Gastroesophageal sphincter (tissue), 4 donors: ENCODE results near the gene UQCC2. TPM values are rescaled to one million over a fixed set of nuclear protein-coding genes. Genes with fewer than 3 reads are reported as not detected.

Experiments
- ATAC-seq: fragments of 150-250 bp; one replicate; pipeline ENCODE4 v1.9.1; 2016; ENCODE audit warnings: mild to moderate bottlenecking, moderate library complexity
- H3K27ac ChIP-seq, 4 donors: fragments of 200-600 bp; sonication (generic) in 3 of 4; 1 replicate in 3 of 4; 2 replicates in 1 of 4; pipeline ENCODE4 v1.5.1; 2016 to 2019
- H3K27me3 ChIP-seq: fragments of 200-600 bp; sonication (generic); one replicate; pipeline ENCODE4 v1.5.1; 2019
- H3K36me3 ChIP-seq, 2 donors: fragments of 200-600 bp; sonication (generic); one replicate each; pipeline ENCODE4 v1.5.1; 2019; ENCODE audit warnings: control low read depth in 1 of 2
- H3K4me1 ChIP-seq, 3 donors: fragments of 200-600 bp; sonication (generic); 1 replicate in 2 of 3; 2 replicates in 1 of 3; pipeline ENCODE4 v1.5.1; 2016 to 2019; ENCODE audit warnings: control low read depth in 2 of 3
- H3K4me3 ChIP-seq, 2 donors: fragments of 200-600 bp; sonication (generic); one replicate each; pipeline ENCODE4 v1.5.1; 2019; ENCODE audit warnings: mild to moderate bottlenecking in 1 of 2, moderate library complexity in 1 of 2
- H3K9me3 ChIP-seq, 3 donors: fragments of 200-600 bp; sonication (generic); one replicate each; pipeline ENCODE4 v1.5.1; 2017 to 2019; ENCODE audit warnings: control low read depth in 2 of 3
- EP300 ChIP-seq: sonication (generic); formaldehyde crosslinking; IDR thresholded peaks from one replicate; pipeline ENCODE4 v1.6.1; 2017; ENCODE audit warnings: antibody characterized with exemption, mild to moderate bottlenecking
- POLR2A ChIP-seq, 2 donors: fragments of 450-650 bp; IDR thresholded peaks; one replicate each; pipeline ENCODE4 v1.6.1; 2017; ENCODE audit warnings: antibody characterized with exemption in 2 of 2, mild to moderate bottlenecking in 2 of 2, moderate library complexity in 1 of 2
- POLR2AphosphoS5 ChIP-seq: sonication (generic); formaldehyde crosslinking; IDR thresholded peaks from one replicate; pipeline ENCODE4 v1.6.1; 2017; ENCODE audit warnings: antibody characterized with exemption
- WGBS, 2 donors: methylation state at CpG; one replicate each; pipeline ENCODE4 v1.1.5; 2018; ENCODE audit warnings: low coverage in 1 of 2; 5-methylcytosine and 5-hydroxymethylcytosine counted together
- total RNA-seq, 4 donors: library from RNA; depleted of rRNA; stranded (reverse); fragments of >200 nt; gene quantifications; one replicate each; pipeline ENCODE4 v1.1.0, GENCODE V29; 2016
- TF ChIP-seq, protein P1 (sequence below), 4 experiments: fragments of 200-600 bp in 2 of 4; fragments of 450-650 bp in 2 of 4; sonication (generic) in 1 of 4; IDR thresholded peaks; one replicate each; pipeline ENCODE4 v1.5.1; 2017 to 2019; ENCODE audit warnings: antibody characterized with exemption in 4 of 4, mild to moderate bottlenecking in 2 of 4, moderate library complexity in 2 of 4

UQCC2 gene
- total RNA-seq, 4 donors from 2014 or later = 14.5 to 25.3 (median 17.7) TPM

- TF ChIP-seq POLR2A (IDR thresholded peaks at IDR 0.05) (no peak), EP300 (no peak), POLR2AphosphoS5 (no peak)
- TF ChIP-seq, protein P1, sequence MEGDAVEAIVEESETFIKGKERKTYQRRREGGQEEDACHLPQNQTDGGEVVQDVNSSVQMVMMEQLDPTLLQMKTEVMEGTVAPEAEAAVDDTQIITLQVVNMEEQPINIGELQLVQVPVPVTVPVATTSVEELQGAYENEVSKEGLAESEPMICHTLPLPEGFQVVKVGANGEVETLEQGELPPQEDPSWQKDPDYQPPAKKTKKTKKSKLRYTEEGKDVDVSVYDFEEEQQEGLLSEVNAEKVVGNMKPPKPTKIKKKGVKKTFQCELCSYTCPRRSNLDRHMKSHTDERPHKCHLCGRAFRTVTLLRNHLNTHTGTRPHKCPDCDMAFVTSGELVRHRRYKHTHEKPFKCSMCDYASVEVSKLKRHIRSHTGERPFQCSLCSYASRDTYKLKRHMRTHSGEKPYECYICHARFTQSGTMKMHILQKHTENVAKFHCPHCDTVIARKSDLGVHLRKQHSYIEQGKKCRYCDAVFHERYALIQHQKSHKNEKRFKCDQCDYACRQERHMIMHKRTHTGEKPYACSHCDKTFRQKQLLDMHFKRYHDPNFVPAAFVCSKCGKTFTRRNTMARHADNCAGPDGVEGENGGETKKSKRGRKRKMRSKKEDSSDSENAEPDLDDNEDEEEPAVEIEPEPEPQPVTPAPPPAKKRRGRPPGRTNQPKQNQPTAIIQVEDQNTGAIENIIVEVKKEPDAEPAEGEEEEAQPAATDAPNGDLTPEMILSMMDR (IDR thresholded peaks at IDR 0.05) = no peak
- ATAC-seq = no peak
- Histone ChIP-seq H3K36me3 (peaks cover 0 to 82% of the 10 kb centered on the region in 2 donors), H3K9me3 (no peaks in the 10 kb centered on the region), H3K27me3 (peaks cover 32% of the 10 kb centered on the region), H3K4me1 (peaks cover 0 to 8% (median 0%) of the 10 kb centered on the region in 3 donors), H3K27ac (no peak overlapping the region), H3K4me3 (no peak overlapping the region)
- 64 to 70% methylated on average over 3 to 4 of the region's 30 CpGs for WGBS, 2 donors
Observed at GRCh38 chr6:33670971-33671743, 40.3 kb downstream of the UQCC2 start.

GRCh38 chr6:33670086-33670660 lies 41.3 kb downstream of the UQCC2 start:
- WGBS, 2 donors = 83 to 92% methylated on average over 4 to 11 of the region's 21 CpGs
- H3K4me1 ChIP-seq = peaks cover 0 to 8% (median 0%) of the 10 kb centered on the region in 3 donors
- ATAC-seq = no peak
- no peak overlapping the region for H3K27ac ChIP-seq
- H3K27me3 ChIP-seq = peaks cover 32% of the 10 kb centered on the region
- H3K36me3 ChIP-seq = peaks cover 0 to 82% of the 10 kb centered on the region in 2 donors
- no peak overlapping the region for H3K4me3 ChIP-seq
- TF ChIP-seq POLR2AphosphoS5 (no peak), POLR2A (IDR thresholded peaks at IDR 0.05) (no peak), EP300 (no peak)
- TF ChIP-seq, protein P1 (IDR thresholded peaks at IDR 0.05) = no peak
- no peaks in the 10 kb centered on the region for H3K9me3 ChIP-seq

DNA sequence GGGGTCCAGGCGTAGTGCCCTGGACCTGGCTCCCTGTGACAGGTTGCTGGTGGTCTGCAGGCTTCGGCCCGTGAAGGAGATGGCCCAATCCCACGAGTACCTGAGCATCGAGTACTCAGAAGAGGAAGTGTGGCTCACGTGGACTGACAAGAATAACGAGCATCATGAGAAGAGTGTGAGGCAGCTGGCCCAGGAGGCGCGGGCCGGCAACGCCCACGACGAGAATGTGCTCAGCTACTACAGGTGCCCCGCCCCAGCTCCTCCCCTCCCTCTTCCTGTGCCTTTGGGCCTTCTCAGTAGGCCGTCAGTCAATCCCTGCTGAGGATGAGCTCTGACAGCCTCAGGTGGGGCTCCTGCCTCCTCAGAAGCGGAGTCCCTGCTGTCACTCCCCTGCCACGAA lies 42.6 kb downstream of the UQCC2 start:
- Histone ChIP-seq H3K27me3 (peaks cover 32% of the 10 kb centered on the region), H3K4me3 (no peak overlapping the region), H3K4me1 (peaks cover 0 to 8% (median 0%) of the 10 kb centered on the region in 3 donors), H3K36me3 (peaks cover 0 to 80% of the 10 kb centered on the region in 2 donors), H3K27ac (no peak overlapping the region), H3K9me3 (no peaks in the 10 kb centered on the region)
- WGBS, 2 donors = 20% methylated on average over 3 of the region's 17 CpGs; no CpG with 5 or more reads in 1 of the 2 donors
- TF ChIP-seq EP300 (no peak), POLR2AphosphoS5 (no peak), POLR2A (IDR thresholded peaks at IDR 0.05) (no peak)
- TF ChIP-seq, protein P1 (IDR thresholded peaks at IDR 0.05) = no peak
- ATAC-seq = no peak

GRCh38 chr6:33668328-33668727 lies 43.2 kb downstream of the UQCC2 start:
- TF ChIP-seq, protein P1 (IDR thresholded peaks at IDR 0.05) = no peak
- TF ChIP-seq EP300 (no peak), POLR2AphosphoS5 (no peak)
- 100% methylated on average over 3 of the region's 8 CpGs; no CpG with 5 or more reads in 1 of the 2 donors for WGBS, 2 donors
- no peak overlapping the region for H3K27ac ChIP-seq

More at GRCh38 chr6:33668328-33668727, 43.2 kb downstream of the UQCC2 start:
- Histone ChIP-seq H3K36me3 (peaks cover 0 to 80% of the 10 kb centered on the region in 2 donors), H3K9me3 (no peaks in the 10 kb centered on the region), H3K4me1 (peaks cover 0 to 8% (median 0%) of the 10 kb centered on the region in 3 donors), H3K4me3 (no peak overlapping the region), H3K27me3 (peaks cover 32% of the 10 kb centered on the region)
- ATAC-seq = no peak
